Smooth muscle cell (in vitro differentiated cells): ENCODE measurements around the gene MYADML2. TPM values are rescaled to one million over a fixed set of nuclear protein-coding genes. Genes with fewer than 3 reads are reported as not detected.

Source experiments
- DNase-seq: peaks from one replicate; lab custom pipeline; 2025; ENCODE audit not compliant: unreplicated experiment; lab: John Stamatoyannopoulos, UW
- H2AFZ ChIP-seq: fragments of 200-600 bp; sonication (generic); 2 replicates; pipeline ENCODE4 v1.6.0; 2016; ENCODE audit warnings: antibody characterized with exemption, low read depth, mild to moderate bottlenecking
- H3F3A ChIP-seq: fragments of 200-600 bp; sonication (generic); 2 replicates; pipeline ENCODE4 v1.6.0; 2017; ENCODE audit warnings: antibody characterized with exemption, low read depth
- H3K27ac ChIP-seq: fragments of 200-600 bp; sonication (generic); 2 replicates; pipeline ENCODE4 v1.5.1; 2016; ENCODE audit warnings: low read depth, mild to moderate bottlenecking
- H3K27me3 ChIP-seq: fragments of 200-600 bp; sonication (generic); 2 replicates; pipeline ENCODE4 v1.6.1; 2016; ENCODE audit warnings: low read depth, mild to moderate bottlenecking
- H3K36me3 ChIP-seq: fragments of 200-600 bp; sonication (generic); 2 replicates; pipeline ENCODE4 v1.5.1; 2016; ENCODE audit warnings: low read depth
- H3K4me1 ChIP-seq: fragments of 200-600 bp; sonication (generic); 2 replicates; pipeline ENCODE4 v1.5.1; 2016; ENCODE audit warnings: low read depth
- H3K4me2 ChIP-seq: fragments of 200-600 bp; sonication (generic); 2 replicates; pipeline ENCODE4 v1.6.0; 2016; ENCODE audit warnings: mild to moderate bottlenecking
- H3K4me3 ChIP-seq: fragments of 200-600 bp; sonication (generic); 2 replicates; pipeline ENCODE4 v1.5.1; 2016; ENCODE audit warnings: mild to moderate bottlenecking
- H3K79me2 ChIP-seq: fragments of 200-600 bp; sonication (generic); 2 replicates; pipeline ENCODE4 v1.6.0; 2016; ENCODE audit warnings: low read depth, mild to moderate bottlenecking
- H3K9ac ChIP-seq: fragments of 200-600 bp; sonication (generic); 2 replicates; pipeline ENCODE4 v1.6.0; 2016; ENCODE audit warnings: low read depth
- H3K9me3 ChIP-seq: fragments of 200-600 bp; sonication (generic); replicated peaks from 2 replicates; pipeline ENCODE4 v1.5.1; 2016; ENCODE audit warnings: low read depth
- H4K20me1 ChIP-seq: fragments of 200-600 bp; sonication (generic); 2 replicates; pipeline ENCODE4 v1.6.0; 2016; ENCODE audit warnings: low read depth
- CTCF ChIP-seq: fragments of 200-600 bp; sonication (generic); IDR thresholded peaks from 2 replicates; pipeline ENCODE4 v1.5.1; 2017; ENCODE audit warnings: borderline replicate concordance, mild to moderate bottlenecking, antibody characterized with exemption; ENCODE audit not compliant: insufficient read depth, poor library complexity, severe bottlenecking
- WGBS: methylation state at CpG from one replicate; pipeline ENCODE4 v1.1.7; 2016; ENCODE audit warnings: low lambda C conversion rate; 5-methylcytosine and 5-hydroxymethylcytosine counted together
- polyA plus RNA-seq: library from polyadenylated mRNA; unstranded; fragments of >200 nt; fragmentation: Nextera tagmentation; extraction: Ambion mirVana; gene quantifications from 2 replicates; pipeline ENCODE4 v1.2.1, GENCODE V29; 2016
- total RNA-seq: library from RNA; depleted of rRNA; stranded (reverse); fragments of >200 nt; gene quantifications from 2 replicates; pipeline ENCODE4 v1.2.3, GENCODE V29; 2014

MYADML2 gene
- total and polyA plus RNA-seq, 2 experiments from 2014 or later, result not detected

GRCh38 chr17:81902023-81902652 is 44.9 kb downstream of the MYADML2 start, which contains the start of gene NPB:
Gene NPB, plus strand, starts transcription at chr17:81902238. Its CDS starts 40 bp downstream, at chr17:81902278.
- H3K9me3 ChIP-seq, result no peaks in the 10 kb centered on the region
- H3K4me2 ChIP-seq, result peak within 1 kb of the TSS; percentile 95
- no peaks in the 10 kb centered on the region for H3K27me3 ChIP-seq
- peak within 1 kb of the TSS; percentile 48 for H3K4me3 ChIP-seq
- no peak for DNase-seq
- no peaks in the 10 kb centered on the region for H3K79me2 ChIP-seq
- H3F3A ChIP-seq, result peaks cover 23% of the 10 kb centered on the region
- TF ChIP-seq CTCF, result no peak
- no peak within 1 kb of the TSS for H3K27ac ChIP-seq
- peaks cover 28% of the 10 kb centered on the region for H4K20me1 ChIP-seq
- no peak within 1 kb of the TSS for H3K9ac ChIP-seq
- no peaks in the 10 kb centered on the region for H3K36me3 ChIP-seq
- no peak within 1 kb of the TSS for H2AFZ ChIP-seq
- H3K4me1 ChIP-seq, result peaks cover 3% of the 10 kb centered on the region
- WGBS, result 4% methylated on average over 38 of the region's 79 CpGs

- Histone ChIP-seq H3K9me3 (no peaks in the 10 kb centered on the region), H3K79me2 (no peaks in the 10 kb centered on the region), H3K36me3 (no peaks in the 10 kb centered on the region), H2AFZ (no peak overlapping the region), H4K20me1 (peaks cover 28% of the 10 kb centered on the region), H3K4me2 (peak overlapping the region; percentile 95), H3K27me3 (no peaks in the 10 kb centered on the region), H3K9ac (no peak overlapping the region), H3F3A (peaks cover 24% of the 10 kb centered on the region), H3K4me3 (peak overlapping the region; percentile 48), H3K4me1 (peaks cover 3% of the 10 kb centered on the region), H3K27ac (no peak overlapping the region)
- DNase-seq, result no peak
- 55% methylated on average over 21 of the region's 21 CpGs for WGBS
- no peak for TF ChIP-seq CTCF
Observed at GRCh38 chr17:81901167-81902022, 45.6 kb downstream of the MYADML2 start.

- no peak for TF ChIP-seq CTCF
- no peak overlapping the region for H3K27ac ChIP-seq
- H3K9ac ChIP-seq, result no peak overlapping the region
- H4K20me1 ChIP-seq, result peaks cover 28% of the 10 kb centered on the region
- H3K36me3 ChIP-seq, result no peaks in the 10 kb centered on the region
- H3K4me2 ChIP-seq, result no peak overlapping the region
- no peaks in the 10 kb centered on the region for H3K27me3 ChIP-seq
- no peak overlapping the region for H3K4me3 ChIP-seq
- H3K9me3 ChIP-seq, result no peaks in the 10 kb centered on the region
- peaks cover 3% of the 10 kb centered on the region for H3K4me1 ChIP-seq
- H3K79me2 ChIP-seq, result no peaks in the 10 kb centered on the region
- DNase-seq, result no peak
- 88% methylated on average over 18 of the region's 18 CpGs for WGBS
- H2AFZ ChIP-seq, result no peak overlapping the region
- peaks cover 24% of the 10 kb centered on the region for H3F3A ChIP-seq
Observed at GRCh38 chr17:81900181-81900820, 46.7 kb downstream of the MYADML2 start.
